A549 (cell line): ENCODE measurements around the gene CCDC80.

Experiments used
- CTCF ChIP-seq: fragments of >200 bp; sonication (Bioruptor Twin); formaldehyde crosslinking; IDR thresholded peaks from 3 replicates; pipeline ENCODE4 v1.5.1; 2016
- E2F6 ChIP-seq: IDR thresholded peaks from 2 replicates; pipeline ENCODE4 v1.6.1; 2012; ENCODE audit warnings: low read depth, borderline replicate concordance
- EP300 ChIP-seq, 2 experiments: fragments of >200 bp; sonication (Bioruptor Twin); formaldehyde crosslinking; IDR thresholded peaks; 2 replicates in 1 of 2; 3 replicates in 1 of 2; pipeline ENCODE4 v1.6.1; 2016 to 2017
- NFE2L2 ChIP-seq: fragments of 150-350 bp; conservative IDR thresholded peaks from 2 replicates; pipeline ENCODE4 v1.6.1; 2014; ENCODE audit warnings: low read length
- PBX3 ChIP-seq: IDR thresholded peaks from 2 replicates; pipeline ENCODE4 v1.6.1; 2012
- POLR2A ChIP-seq: IDR thresholded peaks from 2 replicates; pipeline ENCODE4 v1.6.1; 2012; ENCODE audit warnings: mild to moderate bottlenecking, low read length
- RAD21 ChIP-seq, 2 experiments: fragments of >200 bp in 1 of 2; sonication (Bioruptor Twin) in 1 of 2; formaldehyde crosslinking in 1 of 2; IDR thresholded peaks in 1 of 2; conservative IDR thresholded peaks in 1 of 2; 2 replicates in 1 of 2; 3 replicates in 1 of 2; pipeline ENCODE4 v1.6.1; 2012 to 2018; ENCODE audit warnings: inconsistent platforms in 1 of 2
- ZFP36 ChIP-seq: fragments of 450-650 bp; IDR thresholded peaks from 2 replicates; pipeline ENCODE4 v1.6.1; 2014; ENCODE audit warnings: borderline replicate concordance; ENCODE audit not compliant: partially characterized antibody
- TF ChIP-seq, protein P1 (sequence below): fragments of 200-600 bp; sonication (generic); IDR thresholded peaks from 2 replicates; pipeline ENCODE4 v1.6.1; 2016; ENCODE audit warnings: antibody characterized with exemption, mild to moderate bottlenecking, moderate library complexity
- TF ChIP-seq, protein P2 (sequence below): fragments of >200 bp; sonication (Bioruptor Twin); formaldehyde crosslinking; IDR thresholded peaks from 3 replicates; pipeline ENCODE4 v1.6.1; 2016

DNA sequence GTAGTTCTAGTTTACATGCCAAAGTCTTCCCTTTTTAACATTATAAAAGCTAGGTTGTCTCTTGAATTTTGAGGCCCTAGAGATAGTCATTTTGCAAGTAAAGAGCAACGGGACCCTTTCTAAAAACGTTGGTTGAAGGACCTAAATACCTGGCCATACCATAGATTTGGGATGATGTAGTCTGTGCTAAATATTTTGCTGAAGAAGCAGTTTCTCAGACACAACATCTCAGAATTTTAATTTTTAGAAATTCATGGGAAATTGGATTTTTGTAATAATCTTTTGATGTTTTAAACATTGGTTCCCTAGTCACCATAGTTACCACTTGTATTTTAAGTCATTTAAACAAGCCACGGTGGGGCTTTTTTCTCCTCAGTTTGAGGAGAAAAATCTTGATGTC, 57.8 kb downstream of the CCDC80 start:
- no peak for TF ChIP-seq CTCF
- TF ChIP-seq RAD21 (conservative IDR thresholded peaks at IDR 0.05 in 1 of 2, IDR thresholded peaks at IDR 0.05 in 1 of 2): no peak
- TF ChIP-seq, protein P1, sequence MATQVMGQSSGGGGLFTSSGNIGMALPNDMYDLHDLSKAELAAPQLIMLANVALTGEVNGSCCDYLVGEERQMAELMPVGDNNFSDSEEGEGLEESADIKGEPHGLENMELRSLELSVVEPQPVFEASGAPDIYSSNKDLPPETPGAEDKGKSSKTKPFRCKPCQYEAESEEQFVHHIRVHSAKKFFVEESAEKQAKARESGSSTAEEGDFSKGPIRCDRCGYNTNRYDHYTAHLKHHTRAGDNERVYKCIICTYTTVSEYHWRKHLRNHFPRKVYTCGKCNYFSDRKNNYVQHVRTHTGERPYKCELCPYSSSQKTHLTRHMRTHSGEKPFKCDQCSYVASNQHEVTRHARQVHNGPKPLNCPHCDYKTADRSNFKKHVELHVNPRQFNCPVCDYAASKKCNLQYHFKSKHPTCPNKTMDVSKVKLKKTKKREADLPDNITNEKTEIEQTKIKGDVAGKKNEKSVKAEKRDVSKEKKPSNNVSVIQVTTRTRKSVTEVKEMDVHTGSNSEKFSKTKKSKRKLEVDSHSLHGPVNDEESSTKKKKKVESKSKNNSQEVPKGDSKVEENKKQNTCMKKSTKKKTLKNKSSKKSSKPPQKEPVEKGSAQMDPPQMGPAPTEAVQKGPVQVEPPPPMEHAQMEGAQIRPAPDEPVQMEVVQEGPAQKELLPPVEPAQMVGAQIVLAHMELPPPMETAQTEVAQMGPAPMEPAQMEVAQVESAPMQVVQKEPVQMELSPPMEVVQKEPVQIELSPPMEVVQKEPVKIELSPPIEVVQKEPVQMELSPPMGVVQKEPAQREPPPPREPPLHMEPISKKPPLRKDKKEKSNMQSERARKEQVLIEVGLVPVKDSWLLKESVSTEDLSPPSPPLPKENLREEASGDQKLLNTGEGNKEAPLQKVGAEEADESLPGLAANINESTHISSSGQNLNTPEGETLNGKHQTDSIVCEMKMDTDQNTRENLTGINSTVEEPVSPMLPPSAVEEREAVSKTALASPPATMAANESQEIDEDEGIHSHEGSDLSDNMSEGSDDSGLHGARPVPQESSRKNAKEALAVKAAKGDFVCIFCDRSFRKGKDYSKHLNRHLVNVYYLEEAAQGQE: no peak
- TF ChIP-seq EP300 (IDR thresholded peaks at IDR 0.05): no peak
- TF ChIP-seq POLR2A: no peak
- no peak for TF ChIP-seq PBX3
- TF ChIP-seq, protein P2, sequence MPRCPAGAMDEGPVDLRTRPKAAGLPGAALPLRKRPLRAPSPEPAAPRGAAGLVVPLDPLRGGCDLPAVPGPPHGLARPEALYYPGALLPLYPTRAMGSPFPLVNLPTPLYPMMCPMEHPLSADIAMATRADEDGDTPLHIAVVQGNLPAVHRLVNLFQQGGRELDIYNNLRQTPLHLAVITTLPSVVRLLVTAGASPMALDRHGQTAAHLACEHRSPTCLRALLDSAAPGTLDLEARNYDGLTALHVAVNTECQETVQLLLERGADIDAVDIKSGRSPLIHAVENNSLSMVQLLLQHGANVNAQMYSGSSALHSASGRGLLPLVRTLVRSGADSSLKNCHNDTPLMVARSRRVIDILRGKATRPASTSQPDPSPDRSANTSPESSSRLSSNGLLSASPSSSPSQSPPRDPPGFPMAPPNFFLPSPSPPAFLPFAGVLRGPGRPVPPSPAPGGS: no peak
- no peak for TF ChIP-seq ZFP36
- no peak for TF ChIP-seq E2F6
- no peak for TF ChIP-seq NFE2L2
